MM.1S (cell line): Measurements from ENCODE around the gene INPP4A.
A peak's percentile ranks its signal among the peaks of the same experiment; 100 is the strongest.

ENCODE experiments used
- DNase-seq: peaks from one replicate; pipeline ENCODE4 v3.0.0-alpha.2; 2015
- H2AFZ ChIP-seq: fragments of 300-600 bp; sonication (generic); 2 replicates; pipeline ENCODE4 v1.6.0; 2016; ENCODE audit warnings: antibody characterized with exemption, low read length
- H3F3A ChIP-seq: fragments of 300-600 bp; sonication (generic); 2 replicates; pipeline ENCODE4 v1.6.1; 2016; ENCODE audit warnings: mild to moderate bottlenecking, antibody characterized with exemption, low read length, moderate library complexity, mixed read lengths; ENCODE audit not compliant: insufficient read depth
- H3K27ac ChIP-seq: fragments of 300-600 bp; sonication (generic); 2 replicates; pipeline ENCODE4 v1.5.1; 2016; ENCODE audit warnings: mild to moderate bottlenecking, low read length
- H3K27me3 ChIP-seq: fragments of 300-600 bp; sonication (generic); replicated peaks from 2 replicates; pipeline ENCODE4 v1.6.0; 2016; ENCODE audit warnings: low read length; ENCODE audit not compliant: insufficient read depth
- H3K36me3 ChIP-seq: fragments of 300-600 bp; sonication (generic); replicated peaks from 2 replicates; pipeline ENCODE4 v1.6.1; 2016; ENCODE audit warnings: mild to moderate bottlenecking, low read length, mixed read lengths; ENCODE audit not compliant: insufficient read depth
- H3K4me1 ChIP-seq: fragments of 300-600 bp; sonication (generic); 2 replicates; pipeline ENCODE4 v1.6.1; 2016; ENCODE audit warnings: low read length, mixed read lengths
- H3K4me2 ChIP-seq: fragments of 300-600 bp; sonication (generic); 2 replicates; pipeline ENCODE4 v1.6.0; 2016; ENCODE audit warnings: low read depth, low read length
- H3K4me3 ChIP-seq: fragments of 300-600 bp; sonication (generic); 2 replicates; pipeline ENCODE4 v1.5.1; 2016; ENCODE audit warnings: low read length, mixed read lengths
- H3K79me2 ChIP-seq: fragments of 300-600 bp; sonication (generic); 2 replicates; pipeline ENCODE4 v1.6.1; 2016; ENCODE audit warnings: mixed run types, low read length, mixed read lengths
- H3K9ac ChIP-seq: fragments of 300-600 bp; sonication (generic); 2 replicates; pipeline ENCODE4 v1.6.1; 2016; ENCODE audit warnings: low read length, mixed read lengths
- H3K9me2 ChIP-seq: fragments of 300-600 bp; sonication (generic); replicated peaks from 2 replicates; pipeline ENCODE4 v1.6.1; 2016; ENCODE audit warnings: mild to moderate bottlenecking, low read length, mixed read lengths; ENCODE audit not compliant: insufficient read depth
- H3K9me3 ChIP-seq: fragments of 300-600 bp; sonication (generic); replicated peaks from 2 replicates; pipeline ENCODE4 v1.6.1; 2016; ENCODE audit warnings: mild to moderate bottlenecking, low read length, mixed read lengths; ENCODE audit not compliant: insufficient read depth
- H4K20me1 ChIP-seq: fragments of 300-600 bp; sonication (generic); 2 replicates; pipeline ENCODE4 v1.6.1; 2016; ENCODE audit warnings: mild to moderate bottlenecking, low read length, moderate library complexity, mixed read lengths; ENCODE audit not compliant: insufficient read depth
- CTCF ChIP-seq: fragments of 300-600 bp; sonication (generic); IDR thresholded peaks from 2 replicates; pipeline ENCODE4 v1.5.1; 2016; ENCODE audit warnings: antibody characterized with exemption, low read length, mixed read lengths
- EZH2 ChIP-seq: fragments of 300-600 bp; sonication (generic); optimal IDR thresholded peaks from 2 replicates; pipeline ENCODE3; 2017; ENCODE audit warnings: low read depth, mild to moderate bottlenecking, antibody characterized with exemption, low read length, mixed read lengths
- EZH2phosphoT487 ChIP-seq: fragments of 300-600 bp; sonication (generic); IDR thresholded peaks from 2 replicates; pipeline ENCODE4 v1.6.1; 2018; ENCODE audit warnings: antibody characterized with exemption, low read length

INPP4A gene

GRCh38 chr2:98445683-98446581, 1.3 kb downstream of the INPP4A start:
- H3F3A ChIP-seq: peaks cover 53% of the 10 kb centered on the region
- no peak overlapping the region for H2AFZ ChIP-seq
- no peaks in the 10 kb centered on the region for H3K36me3 ChIP-seq
- peak overlapping the region; percentile 99 for H3K27ac ChIP-seq
- peaks cover 22% of the 10 kb centered on the region for H3K4me1 ChIP-seq
- H3K9me2 ChIP-seq: no peaks in the 10 kb centered on the region
- TF ChIP-seq CTCF (0 out of 2 replicates have a peak, but pooled peaks have one; percentile 25), EZH2phosphoT487 (no peak)
- H3K4me2 ChIP-seq: peak overlapping the region; percentile 82
- peak; percentile 74 for DNase-seq
- peak overlapping the region; percentile 87 for H3K4me3 ChIP-seq
- H3K27me3 ChIP-seq: no peaks in the 10 kb centered on the region
- no peaks in the 10 kb centered on the region for H4K20me1 ChIP-seq
- H3K9ac ChIP-seq: peak overlapping the region; percentile 96
- H3K9me3 ChIP-seq: no peaks in the 10 kb centered on the region
- H3K79me2 ChIP-seq: peaks cover 66% of the 10 kb centered on the region

- Histone ChIP-seq H3K27ac (peak overlapping the region; percentile 99), H4K20me1 (peaks cover 4% of the 10 kb centered on the region; the same call in 1 of the 2 replicates), H2AFZ (no peak overlapping the region), H3K4me3 (peak overlapping the region; percentile 87), H3K4me1 (peaks cover 31% of the 10 kb centered on the region), H3K9ac (peak overlapping the region; percentile 96), H3K79me2 (peaks cover 76% of the 10 kb centered on the region), H3K4me2 (peak overlapping the region; percentile 82), H3F3A (peaks cover 61% of the 10 kb centered on the region), H3K36me3 (no peaks in the 10 kb centered on the region), H3K9me3 (no peaks in the 10 kb centered on the region), H3K27me3 (no peaks in the 10 kb centered on the region), H3K9me2 (no peaks in the 10 kb centered on the region)
- DNase-seq: peak; percentile 46
- no peak for TF ChIP-seq EZH2
- no peak for TF ChIP-seq CTCF
- TF ChIP-seq EZH2phosphoT487: no peak
Measured at GRCh38 chr2:98446850-98447249, 2.2 kb downstream of the INPP4A start.

GRCh38 chr2:98448441-98449145, 3.9 kb downstream of the INPP4A start:
- TF ChIP-seq EZH2phosphoT487 (no peak), EZH2 (no peak), CTCF (no peak)
- Histone ChIP-seq H3K9ac (peak overlapping the region; percentile 96), H3K4me3 (peak overlapping the region; percentile 51), H3F3A (peaks cover 76% of the 10 kb centered on the region), H3K9me2 (no peaks in the 10 kb centered on the region), H3K27ac (peak overlapping the region; percentile 99), H3K4me2 (peak overlapping the region; percentile 84), H2AFZ (no peak overlapping the region), H3K36me3 (no peaks in the 10 kb centered on the region), H3K9me3 (no peaks in the 10 kb centered on the region), H3K79me2 (peaks cover 93% of the 10 kb centered on the region), H3K27me3 (no peaks in the 10 kb centered on the region), H3K4me1 (peaks cover 49% of the 10 kb centered on the region), H4K20me1 (peaks cover 4% of the 10 kb centered on the region; the same call in 1 of the 2 replicates)
- DNase-seq: peak; percentile 87
